Suppressor macrophage treated with lipopolysaccharide for 1 hour (primary cell): Measurements from ENCODE around the gene P2RY8.
A peak's percentile ranks its signal among the peaks of the same experiment; 100 is the strongest.
"Not testable (repeated sequence)": the region's sequence is repeated elsewhere in the genome, so short reads cannot be mapped to it uniquely, and the experiment has no call there.

Experiments used
- DNase-seq, 3 donors: peaks; one replicate each; pipeline ENCODE4 v3.0.0-alpha.2; 2020 to 2022

P2RY8 gene

DNA sequence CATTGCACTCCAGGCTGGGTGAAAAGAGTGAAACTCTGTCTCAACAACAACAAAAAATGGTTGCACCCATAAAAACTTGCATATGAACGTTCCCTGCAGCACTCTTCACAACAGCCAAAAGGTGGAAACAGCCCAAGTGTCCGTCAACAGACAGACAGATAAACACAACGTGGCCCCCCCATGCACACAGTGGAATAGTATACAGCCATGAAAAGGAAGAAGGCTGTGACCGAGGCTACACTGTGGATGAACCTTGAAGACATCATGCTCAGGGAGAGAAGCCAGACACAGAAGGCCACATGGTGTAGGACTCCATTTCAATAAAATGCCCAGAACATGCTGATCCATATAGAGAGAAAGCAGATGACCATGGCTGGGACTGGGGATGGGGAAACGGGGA lies 50.8 kb downstream of the P2RY8 start:
- no peak for DNase-seq

GRCh38 chrX:1485033-1485432 lies 52.0 kb downstream of the P2RY8 start:
- DNase-seq = no peak

GRCh38 chrX:1484638-1485019 lies 52.4 kb downstream of the P2RY8 start:
- peak; percentile 17 to 52 (median 43) for DNase-seq

DNA sequence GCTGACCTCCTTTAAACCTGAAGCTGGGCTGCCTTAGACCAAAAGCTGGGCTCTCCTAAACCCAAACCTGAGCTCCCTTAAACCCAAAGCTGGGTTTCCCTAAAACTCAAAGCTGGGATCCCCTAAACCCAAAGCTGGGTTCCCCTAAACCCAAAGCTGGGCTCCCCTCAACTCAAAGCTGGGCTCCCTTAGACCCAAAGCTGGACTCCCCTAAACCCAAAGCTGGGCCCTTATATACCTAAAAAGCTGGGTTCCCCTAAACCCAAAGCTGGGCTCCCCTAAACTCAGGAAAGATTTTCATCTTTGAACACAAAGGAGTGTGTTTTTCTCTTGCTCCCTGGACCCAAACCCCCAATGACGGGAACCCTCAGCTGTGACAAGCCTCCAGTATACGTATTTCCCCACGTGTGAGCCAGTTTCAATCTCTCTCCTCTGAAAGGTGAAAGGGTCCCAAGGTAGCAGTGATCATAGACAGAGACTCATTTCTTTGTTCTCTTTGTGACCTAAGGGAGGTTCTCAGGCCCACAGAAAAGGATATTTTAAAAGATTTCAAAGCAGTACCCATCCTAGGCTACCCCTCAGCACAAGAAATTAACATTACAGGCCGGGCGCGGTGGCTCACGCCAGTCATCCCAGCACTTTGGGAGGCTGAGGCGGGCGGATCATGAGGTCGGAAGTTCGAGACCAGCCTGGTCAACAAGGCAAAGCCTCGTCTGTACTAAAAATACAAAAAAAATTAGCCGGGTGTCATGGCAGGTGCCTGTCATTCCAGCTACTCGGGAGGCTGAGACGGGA lies 52.9 kb downstream of the P2RY8 start:
- no peak for DNase-seq

GRCh38 chrX:1482530-1482928 lies 54.5 kb downstream of the P2RY8 start:
- DNase-seq = not testable (repeated sequence)

GRCh38 chrX:1481636-1482529 lies 55.1 kb downstream of the P2RY8 start:
- peak; percentile 92 to 96 (median 96) for DNase-seq

DNA sequence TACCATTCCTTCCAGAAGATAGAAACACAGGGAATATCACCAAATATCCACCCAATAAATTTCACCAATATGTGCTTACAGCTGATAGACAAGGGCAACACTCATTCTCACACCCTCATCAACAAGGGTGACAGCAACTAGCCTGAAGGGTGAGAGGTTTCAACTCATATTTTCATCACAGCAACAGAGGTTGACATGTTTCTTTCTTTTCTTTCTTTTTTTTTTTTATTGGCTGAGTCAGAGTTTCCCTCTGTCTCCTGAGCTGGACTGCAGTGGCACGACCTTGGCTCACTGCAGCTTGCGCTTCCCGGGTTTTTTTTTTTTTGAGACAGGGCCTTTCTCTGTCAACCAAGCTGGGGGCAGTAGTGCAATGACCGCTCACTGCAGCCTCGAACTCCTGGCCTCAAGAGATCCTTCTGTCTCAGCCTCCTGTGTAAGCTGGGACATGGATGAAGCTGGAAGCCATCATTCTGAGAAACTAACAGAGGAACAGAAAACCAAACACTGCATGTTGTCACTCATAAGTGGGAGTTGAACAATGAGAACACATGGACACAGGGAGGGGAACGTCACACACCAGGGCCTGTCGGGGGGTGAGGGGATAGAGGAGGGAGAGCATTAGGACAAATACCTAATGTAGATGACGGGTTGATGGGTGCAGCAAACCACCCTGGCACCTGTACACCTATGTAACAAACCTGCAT lies 56.8 kb downstream of the P2RY8 start:
- peak in 1 of 3 donors; percentile 62 for DNase-seq

DNA sequence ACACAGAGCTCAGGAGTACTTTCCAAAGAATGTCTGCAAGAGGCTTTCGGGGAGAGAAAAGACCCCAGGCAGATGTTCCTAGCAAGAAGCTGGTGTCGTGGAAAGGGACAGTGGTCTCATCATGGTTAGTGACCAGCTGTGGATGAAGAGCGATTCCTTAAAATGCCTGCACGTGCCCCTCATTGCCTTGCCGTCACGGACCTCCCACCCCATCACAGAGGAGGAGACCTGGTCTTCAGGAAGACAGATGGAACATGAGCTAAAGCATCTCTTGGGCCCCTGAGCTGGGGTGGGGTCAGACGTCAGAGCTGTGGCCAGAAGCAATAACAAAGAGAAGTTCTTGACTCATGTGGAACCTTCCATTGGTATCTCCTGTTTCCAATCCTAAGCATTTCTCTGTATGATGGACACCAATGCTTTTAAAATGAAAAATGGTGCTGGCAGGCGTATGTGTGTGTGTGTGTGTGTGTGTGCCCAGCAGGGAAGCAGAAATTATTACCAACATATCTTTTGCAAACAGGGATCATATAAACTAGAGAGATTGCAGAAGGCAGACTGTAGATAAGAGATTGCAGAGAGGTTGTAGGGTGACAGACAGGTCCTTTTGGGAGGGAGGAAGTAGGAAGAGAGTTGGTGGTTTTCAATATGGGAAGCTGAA lies 59.1 kb downstream of the P2RY8 start:
- no peak for DNase-seq

- DNase-seq = no peak
Measured at GRCh38 chrX:1477229-1477628, 59.8 kb downstream of the P2RY8 start.

GRCh38 chrX:1476682-1477081 lies 60.3 kb downstream of the P2RY8 start:
- no peak for DNase-seq

- no peak for DNase-seq
Measured at GRCh38 chrX:1475881-1476280, 61.1 kb downstream of the P2RY8 start.

DNA sequence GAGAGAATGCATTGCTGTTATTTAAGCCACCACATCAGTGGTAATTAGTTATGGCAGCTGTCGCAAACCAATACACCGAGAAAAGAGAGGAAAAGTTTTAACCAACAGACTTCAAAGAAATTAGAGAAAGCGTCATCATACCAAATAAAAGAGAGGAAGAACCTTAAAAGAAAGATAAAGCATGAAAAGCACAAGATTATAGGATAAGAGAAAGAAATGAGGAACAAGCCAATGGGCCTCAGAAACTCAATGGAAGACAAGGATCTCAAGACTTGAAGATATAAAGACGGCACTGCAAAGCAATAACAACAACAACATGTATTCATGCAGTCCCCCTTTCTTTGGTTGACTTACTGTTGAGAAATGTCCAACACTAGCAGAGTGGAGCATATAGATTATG lies 61.5 kb downstream of the P2RY8 start:
- no peak for DNase-seq

- not testable (repeated sequence) for DNase-seq
Measured at GRCh38 chrX:1474593-1474992, 62.4 kb downstream of the P2RY8 start.

GRCh38 chrX:1472975-1473374 lies 64.0 kb downstream of the P2RY8 start:
- no peak for DNase-seq

- DNase-seq = peak; percentile 51 to 55 (median 54)
Measured at GRCh38 chrX:1468250-1468772, 68.7 kb downstream of the P2RY8 start.

DNA sequence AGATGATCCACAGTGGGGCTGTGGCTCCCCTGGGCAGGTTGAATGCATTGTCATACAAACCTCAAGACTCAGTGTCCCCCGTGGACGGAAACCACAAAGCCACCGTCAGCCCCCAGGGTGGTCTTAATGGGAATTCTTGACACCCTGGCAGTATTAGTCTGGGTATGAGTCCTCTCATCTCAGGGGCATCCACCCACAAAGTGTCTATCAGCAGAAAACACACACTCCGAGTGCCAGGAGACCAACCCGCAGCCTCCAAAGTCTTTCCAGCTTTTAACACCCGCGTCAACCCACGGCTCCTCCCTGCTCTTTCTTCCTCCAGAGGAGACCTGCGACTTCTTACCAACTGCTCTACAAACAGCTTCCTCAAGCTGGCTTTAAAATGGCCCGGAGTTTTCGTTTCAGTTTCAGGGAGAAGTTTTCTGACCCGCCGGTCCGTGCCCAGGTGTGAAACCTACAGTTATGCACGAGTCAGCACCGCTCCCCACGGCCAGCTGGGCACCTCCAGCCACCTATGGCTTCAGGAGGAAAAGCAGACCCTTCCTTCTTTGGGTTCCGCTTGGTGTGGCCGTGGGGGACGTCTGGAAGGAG lies 69.9 kb downstream of the P2RY8 start:
- DNase-seq = peak; percentile 56 to 59 (median 56)

- DNase-seq = no peak
Measured at GRCh38 chrX:1466232-1466661, 70.7 kb downstream of the P2RY8 start.

GRCh38 chrX:1465286-1466231 lies 71.4 kb downstream of the P2RY8 start:
- DNase-seq = no peak

- no peak for DNase-seq
Measured at GRCh38 chrX:1464971-1465285, 72.1 kb downstream of the P2RY8 start.

DNA sequence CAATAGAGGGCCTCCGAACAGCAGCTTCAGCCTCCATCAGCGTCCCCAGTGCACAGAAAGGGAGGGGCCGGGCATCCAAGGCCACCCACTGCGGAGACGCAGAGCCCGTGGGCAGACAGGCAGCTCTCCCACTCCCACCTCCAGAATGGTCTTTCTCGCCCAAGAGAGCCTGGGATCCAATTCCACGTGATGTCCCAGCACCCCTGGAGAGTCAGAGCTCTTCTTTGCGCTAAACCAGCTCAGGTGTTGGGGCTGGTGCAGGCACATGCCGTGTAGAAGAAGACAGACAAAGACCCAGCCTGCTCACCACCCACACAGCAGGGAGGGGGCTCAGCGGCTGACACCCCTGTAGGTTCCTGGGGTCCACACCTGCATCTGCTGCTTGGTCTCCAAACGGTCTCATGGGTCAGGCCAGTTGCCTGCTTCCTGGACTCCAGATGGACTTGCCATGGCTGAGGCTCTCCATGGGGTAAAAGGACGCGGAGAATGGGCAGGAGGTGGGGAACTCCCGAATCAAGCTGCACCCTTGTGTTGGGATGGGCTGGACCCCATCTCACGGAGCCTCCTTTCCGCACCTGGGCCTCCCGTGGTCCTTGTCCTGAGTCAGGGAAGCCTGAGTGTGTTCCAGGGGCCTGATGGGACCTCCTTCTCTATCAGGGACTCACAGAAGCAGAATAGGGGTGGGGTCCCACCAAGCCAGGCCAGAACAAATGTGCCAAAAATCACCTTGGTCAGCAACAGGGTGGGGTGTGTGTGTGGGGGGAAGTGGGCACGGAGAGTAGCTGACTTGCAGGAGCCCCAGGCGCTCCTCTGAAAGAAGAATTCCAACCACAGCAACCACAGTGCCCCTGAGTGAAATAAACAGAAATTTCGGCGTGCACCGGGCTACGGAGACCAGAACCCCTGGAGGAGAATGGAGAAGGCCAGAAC lies 72.7 kb downstream of the P2RY8 start:
- no peak for DNase-seq
